H9 (cell line): ENCODE results near the gene RASGRP4. TPM values are rescaled to one million over a fixed set of nuclear protein-coding genes. Genes with fewer than 3 reads are reported as not detected.
A peak's percentile ranks its signal among the peaks of the same experiment; 100 is the strongest.

ENCODE experiments used
- DNase-seq: peaks from one replicate; pipeline ENCODE4 v3.0.0-alpha.2; 2017
- H2AFZ ChIP-seq: one replicate; pipeline ENCODE4 v1.6.1; 2013; ENCODE audit warnings: mild to moderate bottlenecking, low read length, control low read depth, moderate library complexity
- H2AK5ac ChIP-seq: 2 replicates; pipeline ENCODE4 v1.6.1; 2013; ENCODE audit warnings: low read length, control low read depth, mixed read lengths; ENCODE audit not compliant: insufficient read length
- H2BK120ac ChIP-seq: one replicate; pipeline ENCODE4 v1.6.1; 2013; ENCODE audit warnings: low read depth, mild to moderate bottlenecking, low read length, control low read depth, inconsistent platforms; ENCODE audit not compliant: poor library complexity, severe bottlenecking
- H2BK12ac ChIP-seq: 2 replicates; pipeline ENCODE4 v1.6.1; 2013; ENCODE audit warnings: low read length, control low read depth, mixed read lengths, low read depth; ENCODE audit not compliant: insufficient read length
- H2BK15ac ChIP-seq: 2 replicates; pipeline ENCODE4 v1.6.1; 2013; ENCODE audit warnings: low read depth, low read length, control low read depth
- H2BK20ac ChIP-seq: one replicate; pipeline ENCODE4 v1.6.1; 2013; ENCODE audit warnings: low read depth, mild to moderate bottlenecking, low read length, control low read depth, inconsistent platforms; ENCODE audit not compliant: poor library complexity, severe bottlenecking
- H2BK5ac ChIP-seq: 2 replicates; pipeline ENCODE4 v1.6.1; 2013; ENCODE audit warnings: low read length, control low read depth, mixed read lengths; ENCODE audit not compliant: insufficient read length
- H3K14ac ChIP-seq: 2 replicates; pipeline ENCODE4 v1.6.1; 2013; ENCODE audit warnings: low read length, control low read depth; ENCODE audit not compliant: insufficient read depth
- H3K18ac ChIP-seq: 2 replicates; pipeline ENCODE4 v1.6.1; 2013; ENCODE audit warnings: low read depth, mild to moderate bottlenecking, mixed read lengths, low read length, control low read depth; ENCODE audit not compliant: insufficient read length
- H3K23ac ChIP-seq: 2 replicates; pipeline ENCODE4 v1.6.1; 2013; ENCODE audit warnings: low read length, control low read depth, mixed read lengths, low read depth; ENCODE audit not compliant: insufficient read length
- H3K23me2 ChIP-seq: 2 replicates; pipeline ENCODE4 v1.6.1; 2013; ENCODE audit warnings: low read depth, mild to moderate bottlenecking, mixed read lengths, low read length, control low read depth; ENCODE audit not compliant: insufficient read length, poor library complexity, severe bottlenecking
- H3K27ac ChIP-seq: 2 replicates; pipeline ENCODE4 v1.5.1; 2013; ENCODE audit warnings: low read length, control low read depth, mixed read lengths, low read depth; ENCODE audit not compliant: insufficient read length
- H3K27me3 ChIP-seq: 2 replicates; pipeline ENCODE4 v1.6.1; 2013; ENCODE audit warnings: low read length, control low read depth, inconsistent platforms; ENCODE audit not compliant: insufficient read depth
- H3K4ac ChIP-seq: 2 replicates; pipeline ENCODE4 v1.6.1; 2013; ENCODE audit warnings: low read depth, mild to moderate bottlenecking, control low read depth, inconsistent platforms, low read length, moderate library complexity
- H3K4me1 ChIP-seq: 2 replicates; pipeline ENCODE4 v1.6.1; 2013; ENCODE audit warnings: low read length, control low read depth, inconsistent platforms; ENCODE audit not compliant: insufficient read depth
- H3K4me2 ChIP-seq: 2 replicates; pipeline ENCODE4 v1.6.1; 2013; ENCODE audit warnings: low read length, control low read depth, mixed read lengths; ENCODE audit not compliant: insufficient read length, insufficient read depth
- H3K56ac ChIP-seq: 2 replicates; pipeline ENCODE4 v1.6.1; 2013; ENCODE audit warnings: low read depth, mild to moderate bottlenecking, mixed read lengths, low read length, control low read depth; ENCODE audit not compliant: insufficient read length
- H3K79me1 ChIP-seq: 2 replicates; pipeline ENCODE4 v1.6.1; 2013; ENCODE audit warnings: low read depth, mild to moderate bottlenecking, moderate library complexity, low read length, control low read depth, inconsistent platforms; ENCODE audit not compliant: insufficient read depth, poor library complexity, severe bottlenecking
- H3K79me2 ChIP-seq: 2 replicates; pipeline ENCODE4 v1.6.1; 2013; ENCODE audit warnings: low read length, control low read depth, inconsistent platforms; ENCODE audit not compliant: insufficient read depth
- H3K9ac ChIP-seq: 2 replicates; pipeline ENCODE4 v1.6.1; 2013; ENCODE audit warnings: low read length, control low read depth, mixed read lengths; ENCODE audit not compliant: insufficient read length; ENCODE audit errors: extremely low read depth
- H3K9me3 ChIP-seq: one replicate; pipeline ENCODE4 v1.6.1; 2013; ENCODE audit warnings: low read depth, low read length, inconsistent platforms; ENCODE audit not compliant: control insufficient read depth
- H3T11ph ChIP-seq: one replicate; pipeline ENCODE4 v1.6.1; 2013; ENCODE audit warnings: mild to moderate bottlenecking, low read length, control low read depth, inconsistent platforms
- H4K20me1 ChIP-seq: one replicate; pipeline ENCODE4 v1.6.1; 2013; ENCODE audit not compliant: control insufficient read depth, insufficient read length, insufficient read depth
- H4K5ac ChIP-seq: 2 replicates; pipeline ENCODE4 v1.6.1; 2013; ENCODE audit warnings: low read depth, mild to moderate bottlenecking, mixed read lengths, low read length, control low read depth; ENCODE audit not compliant: insufficient read length
- H4K8ac ChIP-seq: replicated peaks from 2 replicates; pipeline ENCODE4 v1.6.1; 2013; ENCODE audit warnings: low read length, control low read depth, mixed read lengths, low read depth; ENCODE audit not compliant: insufficient read length
- H4K91ac ChIP-seq: 2 replicates; pipeline ENCODE4 v1.6.1; 2013; ENCODE audit warnings: low read depth, mild to moderate bottlenecking, moderate library complexity, mixed read lengths, low read length, control low read depth; ENCODE audit not compliant: insufficient read length
- H3K27ac Mint-ChIP-seq, 3 experiments: 2 replicates in 2 of 3; 3 replicates in 1 of 3; pipeline ENCODE4 v1.8.0; 2020 to 2021; ENCODE audit warnings: mixed read lengths in 3 of 3, mild to moderate bottlenecking in 1 of 3, moderate library complexity in 1 of 3
- H3K27me3 Mint-ChIP-seq: 2 replicates; pipeline ENCODE4 v1.8.0; 2021; ENCODE audit warnings: low read depth, mild to moderate bottlenecking, moderate library complexity, mixed read lengths
- H3K36me3 Mint-ChIP-seq, 3 experiments: 2 replicates in 2 of 3; 3 replicates in 1 of 3; pipeline ENCODE4 v1.8.0; 2020 to 2021; ENCODE audit warnings: low read depth in 3 of 3, mixed read lengths in 3 of 3; ENCODE audit not compliant: insufficient read depth in 1 of 3
- H3K4me1 Mint-ChIP-seq, 2 experiments: 2 replicates each; pipeline ENCODE4 v1.8.0; 2020; ENCODE audit warnings: mixed read lengths in 2 of 2
- H3K4me3 Mint-ChIP-seq, 2 experiments: 2 replicates in 1 of 2; 3 replicates in 1 of 2; pipeline ENCODE4 v1.8.0; 2020 to 2021; ENCODE audit warnings: mild to moderate bottlenecking in 2 of 2, mixed read lengths in 2 of 2, moderate library complexity in 1 of 2
- H3K9me3 Mint-ChIP-seq, 2 experiments: 2 replicates in 1 of 2; 3 replicates in 1 of 2; pipeline ENCODE4 v1.8.0; 2020; ENCODE audit warnings: mild to moderate bottlenecking in 2 of 2, mixed read lengths in 2 of 2, moderate library complexity in 1 of 2
- WGBS: extraction: QIAGEN DNeasy Blood & Tissue Kit; methylation state at CpG from one replicate; pipeline ENCODE4 v1.1.7; 2013; ENCODE audit warnings: missing lambda C conversion rate, low lambda C conversion rate, mixed read lengths; ENCODE audit not compliant: insufficient read length; ENCODE audit errors: extremely low coverage; 5-methylcytosine and 5-hydroxymethylcytosine counted together
- total RNA-seq: library from RNA; stranded (reverse); gene quantifications from 2 replicates; pipeline ENCODE4 v1.2.1, GENCODE V29; 2021
- TF ChIP-seq, protein P1 (sequence below): fragments of 200-600 bp; sonication (generic); conservative IDR thresholded peaks from 3 replicates; pipeline ENCODE4 v1.8.0; 2021; ENCODE audit warnings: antibody characterized with exemption, mild to moderate bottlenecking

The RASGRP4 gene
- total RNA-seq, 1 experiment from 2014 or later = 0.28 TPM

DNA sequence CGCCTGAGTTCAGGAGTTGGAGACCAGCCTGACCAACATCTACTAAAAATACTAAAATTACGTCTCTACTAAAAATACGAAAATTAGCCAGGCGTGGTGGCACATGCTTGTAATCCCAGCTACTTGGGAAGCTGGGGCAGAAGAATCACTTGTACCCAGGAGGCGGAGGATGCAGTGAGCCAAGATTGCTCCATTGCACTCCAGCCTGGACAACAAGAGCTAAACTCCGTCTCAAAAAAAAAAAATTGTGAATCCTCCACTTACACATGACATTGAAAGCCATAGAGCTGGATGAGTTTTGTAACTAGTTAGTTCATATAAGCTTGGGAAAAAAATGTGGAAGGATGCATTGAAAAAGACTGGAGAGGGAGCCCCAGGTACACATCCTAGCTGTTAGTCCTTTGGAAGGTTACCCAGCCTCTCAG is 52.1 kb downstream of the RASGRP4 start:
- Histone ChIP-seq H3K79me1 (peaks cover 12% of the 10 kb centered on the region), H3K4ac (no peak overlapping the region), H3K14ac (no peak overlapping the region), H2BK12ac (no peak overlapping the region), H3K9ac (no peak overlapping the region), H4K20me1 (no peaks in the 10 kb centered on the region), H4K8ac (no peak overlapping the region), H2AFZ (no peak overlapping the region), H2BK15ac (no peak overlapping the region), H3K9me3 (no peaks in the 10 kb centered on the region), H2BK120ac (no peak overlapping the region), H4K91ac (no peak overlapping the region), H3K79me2 (peaks cover 16% of the 10 kb centered on the region; the same call in 1 of the 2 replicates), H3K23me2 (peaks cover 12% of the 10 kb centered on the region), H2AK5ac (no peak overlapping the region), H3K27ac (no peak overlapping the region), H3T11ph (no peak overlapping the region), H3K56ac (no peak overlapping the region), H2BK5ac (no peak overlapping the region), H3K23ac (no peak overlapping the region), H3K18ac (no peak overlapping the region), H2BK20ac (no peak overlapping the region), H3K4me2 (peak overlapping the region; percentile 57), H4K5ac (no peak overlapping the region), H3K4me1 (no peaks in the 10 kb centered on the region), H3K27me3 (no peaks in the 10 kb centered on the region)
- Mint-ChIP-seq H3K36me3 (peaks cover 10 to 17% (median 10%) of the 10 kb centered on the region in 3 experiments; a peak in 6 of 7 replicates), H3K27me3 (peaks cover 32% of the 10 kb centered on the region), H3K9me3 (no peaks in the 10 kb centered on the region), H3K4me3 (peak overlapping the region; percentile 99), H3K4me1 (peaks cover 14 to 18% of the 10 kb centered on the region in 2 experiments), H3K27ac (peak overlapping the region in 2 of 3 experiments; percentile 75 to 90; a peak in 3 of 7 replicates)
- no CpG with 5 or more reads among the region's 6 CpGs for WGBS
- no peak for DNase-seq
- TF ChIP-seq, protein P1, sequence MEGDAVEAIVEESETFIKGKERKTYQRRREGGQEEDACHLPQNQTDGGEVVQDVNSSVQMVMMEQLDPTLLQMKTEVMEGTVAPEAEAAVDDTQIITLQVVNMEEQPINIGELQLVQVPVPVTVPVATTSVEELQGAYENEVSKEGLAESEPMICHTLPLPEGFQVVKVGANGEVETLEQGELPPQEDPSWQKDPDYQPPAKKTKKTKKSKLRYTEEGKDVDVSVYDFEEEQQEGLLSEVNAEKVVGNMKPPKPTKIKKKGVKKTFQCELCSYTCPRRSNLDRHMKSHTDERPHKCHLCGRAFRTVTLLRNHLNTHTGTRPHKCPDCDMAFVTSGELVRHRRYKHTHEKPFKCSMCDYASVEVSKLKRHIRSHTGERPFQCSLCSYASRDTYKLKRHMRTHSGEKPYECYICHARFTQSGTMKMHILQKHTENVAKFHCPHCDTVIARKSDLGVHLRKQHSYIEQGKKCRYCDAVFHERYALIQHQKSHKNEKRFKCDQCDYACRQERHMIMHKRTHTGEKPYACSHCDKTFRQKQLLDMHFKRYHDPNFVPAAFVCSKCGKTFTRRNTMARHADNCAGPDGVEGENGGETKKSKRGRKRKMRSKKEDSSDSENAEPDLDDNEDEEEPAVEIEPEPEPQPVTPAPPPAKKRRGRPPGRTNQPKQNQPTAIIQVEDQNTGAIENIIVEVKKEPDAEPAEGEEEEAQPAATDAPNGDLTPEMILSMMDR = no peak
